PFSK-1 (cell line): ENCODE measurements around the gene HERC3.

Experiments
- FOXP2 ChIP-seq: optimal IDR thresholded peaks from 2 replicates; pipeline ENCODE3; 2011; ENCODE audit warnings: borderline replicate concordance, control low read depth, inconsistent platforms; ENCODE audit not compliant: insufficient read depth; ENCODE audit errors: extremely low read length, extremely low read depth
- POLR2AphosphoS5 ChIP-seq: IDR thresholded peaks from 2 replicates; pipeline ENCODE4 v1.6.1; 2012; ENCODE audit warnings: low read depth, mild to moderate bottlenecking, control low read depth, low read length, moderate library complexity
- SIN3A ChIP-seq: IDR thresholded peaks from 2 replicates; pipeline ENCODE4 v1.6.1; 2012; ENCODE audit warnings: mild to moderate bottlenecking, low read length, moderate library complexity, borderline replicate concordance; ENCODE audit not compliant: insufficient read depth
- TAF1 ChIP-seq: IDR thresholded peaks from 2 replicates; pipeline ENCODE4 v1.6.1; 2012; ENCODE audit warnings: low read length, control low read depth, borderline replicate concordance; ENCODE audit not compliant: insufficient read depth
- TF ChIP-seq, protein P1 (sequence below), 2 experiments: IDR thresholded peaks; 2 replicates each; pipeline versions ENCODE4 v1.6.1 to v1.8.0; 2011 to 2012; ENCODE audit warnings: low read depth in 2 of 2, low read length in 2 of 2, control low read depth in 1 of 2, inconsistent platforms in 1 of 2, mild to moderate bottlenecking in 1 of 2, moderate library complexity in 1 of 2; ENCODE audit not compliant: insufficient read depth in 1 of 2

Gene HERC3

DNA sequence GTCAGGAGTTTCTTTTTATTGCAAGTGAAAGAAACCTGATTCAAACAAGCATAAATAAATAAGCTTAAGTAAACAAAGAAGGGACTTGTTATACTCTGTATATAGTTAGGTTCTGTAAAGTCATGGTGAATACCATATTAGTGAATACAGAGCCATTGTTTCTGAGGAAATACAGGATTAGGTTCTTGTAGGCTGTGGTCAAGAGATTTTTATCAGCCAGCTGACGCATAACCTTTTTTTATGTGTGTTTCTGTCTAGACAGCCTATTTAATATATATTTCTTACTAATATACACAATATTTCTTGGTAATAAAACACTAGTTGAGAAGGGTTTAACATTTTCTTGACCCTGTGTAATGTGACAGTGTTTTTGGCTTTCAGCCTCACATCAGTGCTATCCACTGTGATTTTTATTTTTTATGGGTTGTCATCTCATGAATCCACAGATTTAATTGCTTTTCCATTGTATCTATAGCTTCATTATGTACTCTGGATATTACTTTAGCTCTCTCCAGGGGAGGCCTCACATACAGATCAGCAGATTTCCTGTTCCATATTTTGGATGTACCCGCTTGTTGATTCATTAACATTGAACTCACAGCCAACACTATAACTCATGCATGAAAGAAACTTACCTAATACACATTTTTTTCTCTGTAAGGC is 8.0 kb downstream of the HERC3 start:
- no peak for TF ChIP-seq SIN3A
- no peak for TF ChIP-seq FOXP2
- TF ChIP-seq, protein P1, sequence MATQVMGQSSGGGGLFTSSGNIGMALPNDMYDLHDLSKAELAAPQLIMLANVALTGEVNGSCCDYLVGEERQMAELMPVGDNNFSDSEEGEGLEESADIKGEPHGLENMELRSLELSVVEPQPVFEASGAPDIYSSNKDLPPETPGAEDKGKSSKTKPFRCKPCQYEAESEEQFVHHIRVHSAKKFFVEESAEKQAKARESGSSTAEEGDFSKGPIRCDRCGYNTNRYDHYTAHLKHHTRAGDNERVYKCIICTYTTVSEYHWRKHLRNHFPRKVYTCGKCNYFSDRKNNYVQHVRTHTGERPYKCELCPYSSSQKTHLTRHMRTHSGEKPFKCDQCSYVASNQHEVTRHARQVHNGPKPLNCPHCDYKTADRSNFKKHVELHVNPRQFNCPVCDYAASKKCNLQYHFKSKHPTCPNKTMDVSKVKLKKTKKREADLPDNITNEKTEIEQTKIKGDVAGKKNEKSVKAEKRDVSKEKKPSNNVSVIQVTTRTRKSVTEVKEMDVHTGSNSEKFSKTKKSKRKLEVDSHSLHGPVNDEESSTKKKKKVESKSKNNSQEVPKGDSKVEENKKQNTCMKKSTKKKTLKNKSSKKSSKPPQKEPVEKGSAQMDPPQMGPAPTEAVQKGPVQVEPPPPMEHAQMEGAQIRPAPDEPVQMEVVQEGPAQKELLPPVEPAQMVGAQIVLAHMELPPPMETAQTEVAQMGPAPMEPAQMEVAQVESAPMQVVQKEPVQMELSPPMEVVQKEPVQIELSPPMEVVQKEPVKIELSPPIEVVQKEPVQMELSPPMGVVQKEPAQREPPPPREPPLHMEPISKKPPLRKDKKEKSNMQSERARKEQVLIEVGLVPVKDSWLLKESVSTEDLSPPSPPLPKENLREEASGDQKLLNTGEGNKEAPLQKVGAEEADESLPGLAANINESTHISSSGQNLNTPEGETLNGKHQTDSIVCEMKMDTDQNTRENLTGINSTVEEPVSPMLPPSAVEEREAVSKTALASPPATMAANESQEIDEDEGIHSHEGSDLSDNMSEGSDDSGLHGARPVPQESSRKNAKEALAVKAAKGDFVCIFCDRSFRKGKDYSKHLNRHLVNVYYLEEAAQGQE (IDR thresholded peaks at IDR 0.05; ENCODE audit: insufficient read depth in 1 of 2, low read depth in 2 of 2, low read length in 2 of 2), result no peak

DNA sequence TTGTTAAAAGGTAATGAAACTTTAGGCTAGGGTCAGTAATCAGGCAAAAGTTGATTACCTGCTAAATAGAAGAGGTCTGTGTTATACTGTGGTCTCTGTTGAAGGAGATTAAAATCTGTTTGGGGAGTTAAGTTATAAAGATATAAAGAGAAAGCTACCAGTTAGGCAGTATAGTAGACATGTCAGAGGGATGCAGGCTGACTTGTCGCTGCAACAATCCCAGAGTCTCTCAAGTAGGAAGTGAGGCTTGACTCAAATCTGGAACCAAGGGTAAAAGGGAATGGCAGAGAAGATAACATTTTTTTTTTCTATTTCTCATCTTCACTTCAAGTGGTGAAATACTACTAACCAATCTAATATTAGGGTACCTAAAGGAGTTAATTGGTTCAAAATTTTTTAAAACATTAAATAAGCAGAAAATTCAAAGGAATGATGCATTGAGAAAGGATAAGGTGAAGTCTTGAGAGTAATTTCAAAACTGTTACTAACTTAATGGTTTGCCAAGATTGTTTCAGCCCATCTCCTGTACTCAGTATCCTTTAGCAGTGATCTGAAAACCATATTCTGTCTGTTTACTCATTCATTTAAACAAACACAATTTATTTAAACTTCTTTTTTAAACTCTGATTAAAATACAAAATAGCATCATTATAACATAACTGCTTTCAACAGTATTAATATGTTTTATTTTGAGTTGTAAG is 12.8 kb downstream of the HERC3 start:
- TF ChIP-seq TAF1, result no peak
- no peak for TF ChIP-seq SIN3A
- TF ChIP-seq, protein P1 (IDR thresholded peaks at IDR 0.05; ENCODE audit: insufficient read depth in 1 of 2, low read depth in 2 of 2, low read length in 2 of 2), result no peak

DNA sequence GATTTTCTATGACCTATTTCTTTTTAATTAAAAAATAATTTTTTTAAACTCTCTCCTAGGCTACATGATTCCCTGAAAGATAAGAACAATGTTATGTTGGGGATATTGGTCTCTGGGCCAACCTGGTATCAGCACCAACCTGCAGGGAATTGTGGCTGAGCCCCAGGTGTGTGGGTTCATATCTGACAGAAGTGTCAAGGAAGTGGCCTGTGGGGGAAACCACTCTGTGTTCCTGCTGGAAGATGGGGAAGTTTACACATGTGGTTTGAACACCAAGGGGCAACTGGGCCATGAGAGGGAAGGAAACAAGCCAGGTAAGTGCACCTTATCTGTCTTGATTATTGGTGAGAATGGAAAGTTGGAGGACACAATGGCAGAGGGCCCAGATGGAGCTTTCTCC is 13.5 kb downstream of the HERC3 start:
- TF ChIP-seq, protein P1 (IDR thresholded peaks at IDR 0.05; ENCODE audit: insufficient read depth in 1 of 2, low read depth in 2 of 2, low read length in 2 of 2), result no peak
- TF ChIP-seq TAF1 (no peak), POLR2AphosphoS5 (no peak), FOXP2 (no peak), SIN3A (no peak)

DNA sequence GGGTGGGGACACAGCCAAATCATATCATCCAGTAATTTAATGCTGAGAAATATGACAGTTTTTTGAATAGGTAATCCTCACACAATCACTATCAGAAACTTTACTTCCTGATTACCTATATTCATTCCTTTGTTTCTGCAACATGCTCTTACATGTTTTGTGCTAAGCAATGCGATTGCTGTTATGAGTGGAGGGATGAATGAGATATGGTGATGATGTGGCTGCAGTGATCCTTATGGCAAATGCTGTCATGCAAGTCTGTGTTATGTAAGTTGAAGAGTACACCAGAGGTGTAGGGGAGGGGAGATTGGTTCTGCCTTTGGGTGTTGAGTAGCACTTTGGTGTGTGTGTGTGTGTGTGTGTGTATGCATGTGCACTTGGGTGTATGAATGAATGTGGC is 14.6 kb downstream of the HERC3 start:
- no peak for TF ChIP-seq POLR2AphosphoS5
- TF ChIP-seq, protein P1 (IDR thresholded peaks at IDR 0.05; ENCODE audit: insufficient read depth in 1 of 2, low read depth in 2 of 2, low read length in 2 of 2), result no peak

DNA sequence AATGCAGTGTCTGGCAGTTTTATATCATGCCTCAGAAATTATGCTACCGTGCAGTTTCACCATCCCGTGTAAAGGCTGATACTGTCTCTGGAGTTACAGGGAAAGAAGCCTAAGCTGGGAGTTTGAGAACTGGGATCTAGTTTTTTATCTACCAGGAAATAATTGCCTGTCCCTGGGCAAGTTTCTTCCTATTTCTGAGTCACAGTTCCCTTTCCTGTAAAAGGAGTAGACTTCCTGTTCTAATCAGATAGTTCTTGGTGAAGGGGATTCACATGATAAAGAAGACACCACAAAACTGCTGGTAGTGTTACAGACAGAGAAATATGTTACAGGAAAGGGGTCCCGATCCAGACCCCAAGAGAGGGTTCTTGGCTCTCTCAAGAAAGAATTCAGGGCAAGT is 17.1 kb downstream of the HERC3 start:
- no peak for TF ChIP-seq FOXP2
- no peak for TF ChIP-seq POLR2AphosphoS5
- TF ChIP-seq, protein P1 (IDR thresholded peaks at IDR 0.05; ENCODE audit: insufficient read depth in 1 of 2, low read depth in 2 of 2, low read length in 2 of 2), result no peak
- no peak for TF ChIP-seq TAF1
- no peak for TF ChIP-seq SIN3A
